SK-N-MC (cell line): ENCODE results near the gene SMTN.

ENCODE experiments used
- DNase-seq: peaks from one replicate; pipeline ENCODE4 v3.0.0-alpha.2; 2011; ENCODE audit warnings: low read depth, low spot score
- H3K27ac ChIP-seq: fragments of 200-600 bp; sonication (generic); 2 replicates; pipeline ENCODE4 v1.5.1; 2016; ENCODE audit warnings: mixed run types
- H3K36me3 ChIP-seq: fragments of 200-600 bp; sonication (generic); 2 replicates; pipeline ENCODE4 v1.6.1; 2017; ENCODE audit warnings: antibody characterized with exemption, low read length, mixed read lengths; ENCODE audit not compliant: insufficient read depth
- H3K4me3 ChIP-seq: fragments of 200-600 bp; sonication (generic); 2 replicates; pipeline ENCODE4 v1.5.1; 2016
- H3K9ac ChIP-seq: fragments of 200-600 bp; sonication (generic); 2 replicates; pipeline ENCODE4 v1.8.0; 2017; ENCODE audit warnings: mixed run types, mixed read lengths; ENCODE audit not compliant: insufficient read length
- H3K9me3 ChIP-seq: fragments of 200-600 bp; sonication (generic); 2 replicates; pipeline ENCODE4 v1.6.1; 2017; ENCODE audit warnings: low read depth, mild to moderate bottlenecking, antibody characterized with exemption, low read length, moderate library complexity, mixed read lengths
- EZH2 ChIP-seq: fragments of 200-600 bp; sonication (generic); IDR thresholded peaks from one replicate; pipeline ENCODE4 v1.6.1; 2017; ENCODE audit warnings: antibody characterized with exemption
- FOXP2 ChIP-seq: optimal IDR thresholded peaks from 2 replicates; pipeline ENCODE3; 2011; ENCODE audit warnings: mild to moderate bottlenecking, moderate library complexity; ENCODE audit not compliant: insufficient read depth; ENCODE audit errors: extremely low read length, control extremely low read depth
- POLR2AphosphoS5 ChIP-seq: IDR thresholded peaks from 2 replicates; pipeline ENCODE4 v1.6.1; 2012; ENCODE audit warnings: mild to moderate bottlenecking, low read depth, low read length, borderline replicate concordance

Gene SMTN

DNA sequence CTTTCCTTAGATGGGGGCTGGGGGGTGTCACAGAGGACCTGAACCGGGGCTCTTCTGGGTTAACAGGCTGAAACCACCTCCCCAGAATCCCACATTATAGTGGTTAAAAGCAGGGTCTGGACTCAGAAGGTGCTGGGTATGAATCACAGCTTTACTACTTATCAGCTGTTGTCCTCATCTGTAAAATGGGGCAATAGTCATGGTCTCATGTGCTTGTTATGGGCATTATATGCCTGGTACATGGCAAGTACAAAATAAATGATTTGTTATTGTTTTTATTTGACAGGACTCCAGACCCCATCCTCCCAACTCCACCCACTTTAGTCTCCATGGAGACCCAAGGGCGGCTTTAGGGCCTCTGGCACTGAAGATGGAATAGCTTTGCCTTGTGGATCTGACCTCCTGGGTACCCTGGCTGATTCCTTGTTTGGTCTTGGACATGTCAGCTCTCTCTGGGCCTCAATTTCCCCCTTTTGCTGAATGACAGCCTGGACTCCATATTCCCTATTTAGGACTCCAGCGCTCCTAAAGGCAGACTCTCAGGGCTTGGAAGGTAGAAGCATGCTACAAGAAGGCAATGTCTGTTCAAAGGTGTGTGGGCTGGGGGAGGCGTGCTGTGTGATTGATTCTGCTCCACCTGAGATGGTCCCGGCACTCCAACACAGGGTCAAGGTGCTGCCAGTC, 812 bp upstream of the SMTN start:
- peak overlapping the region; percentile 86 for H3K4me3 ChIP-seq
- no peak overlapping the region for H3K27ac ChIP-seq
- H3K9me3 ChIP-seq: no peaks in the 10 kb centered on the region
- no peak for DNase-seq
- H3K9ac ChIP-seq: peak overlapping the region; percentile 83
- no peak for TF ChIP-seq POLR2AphosphoS5
- TF ChIP-seq FOXP2: no peak
- no peak for TF ChIP-seq EZH2
- H3K36me3 ChIP-seq: no peaks in the 10 kb centered on the region

DNA sequence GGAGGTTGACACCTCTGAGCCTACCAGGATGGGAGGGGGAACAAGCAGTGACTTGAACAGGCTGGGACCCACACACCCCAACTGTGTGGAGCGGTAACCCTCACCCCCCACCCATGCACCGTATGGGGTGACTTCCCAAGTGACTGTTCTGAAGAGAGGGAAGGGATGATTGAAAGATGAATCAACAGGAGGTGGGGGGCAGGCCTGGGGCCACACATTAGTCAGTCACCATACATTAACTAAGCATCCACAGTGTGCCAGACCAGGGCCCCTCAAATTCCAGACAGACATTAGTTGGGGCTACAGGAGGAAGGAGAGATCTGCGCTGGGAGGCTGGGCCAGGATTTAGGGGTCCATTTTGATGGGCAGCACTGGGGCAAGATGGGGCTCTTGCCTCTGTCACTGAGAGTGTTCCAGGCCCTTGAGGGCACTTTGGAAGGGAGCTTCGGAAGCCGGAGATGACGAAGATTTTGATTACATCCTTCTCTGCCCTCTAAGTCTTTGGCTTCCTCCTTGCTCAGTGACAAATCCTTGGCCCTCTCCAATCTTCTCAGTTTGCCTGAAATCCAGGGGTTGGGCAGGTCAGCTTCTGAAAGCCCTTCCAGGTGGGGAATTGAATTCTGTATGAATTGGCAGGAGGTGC, 966 bp downstream of the SMTN start:
- Histone ChIP-seq H3K9ac (peak overlapping the region; percentile 83), H3K27ac (no peak overlapping the region)
- DNase-seq: no peak

DNA sequence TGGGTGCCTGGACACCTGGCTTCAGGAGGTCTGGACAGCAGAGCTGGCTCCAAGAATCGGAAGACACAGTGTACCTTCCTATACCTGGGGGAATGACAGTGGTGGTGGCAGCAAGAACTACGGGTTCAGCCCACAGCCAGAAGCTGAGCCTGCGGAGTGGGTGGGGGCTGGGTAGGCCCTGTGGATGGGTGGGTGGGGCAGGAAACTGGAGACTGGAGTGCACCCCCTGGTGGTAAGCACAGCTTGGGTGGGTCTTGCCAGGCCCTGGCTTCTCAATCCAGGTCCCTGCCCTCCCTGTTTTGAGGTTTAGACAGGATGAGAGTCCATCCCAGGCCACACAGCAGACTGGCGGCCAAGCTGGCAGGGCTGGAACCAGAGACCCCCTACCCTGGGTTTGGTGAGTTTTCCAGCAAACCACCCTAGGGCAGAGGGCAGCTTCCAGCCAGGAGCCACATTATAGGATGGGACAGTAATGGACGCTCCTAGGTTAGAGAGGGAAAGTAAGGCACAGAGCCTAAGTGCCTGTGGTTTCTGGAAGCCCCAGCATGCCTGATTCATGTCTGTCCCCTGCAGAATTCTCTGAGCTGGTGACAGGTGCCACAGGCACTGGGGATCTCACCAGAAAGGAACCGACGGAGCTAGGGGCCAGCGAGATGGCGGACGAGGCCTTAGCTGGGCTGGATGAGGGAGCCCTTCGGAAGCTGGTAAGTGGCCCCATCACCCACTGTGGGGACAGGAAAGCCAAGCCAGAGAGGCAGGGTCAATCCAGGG, 1.7 kb downstream of the SMTN start:
- TF ChIP-seq EZH2: no peak
- TF ChIP-seq POLR2AphosphoS5: no peak
- no peak for TF ChIP-seq FOXP2
- Histone ChIP-seq H3K9me3 (no peaks in the 10 kb centered on the region), H3K36me3 (no peaks in the 10 kb centered on the region), H3K9ac (no peak overlapping the region), H3K4me3 (peak overlapping the region; percentile 86), H3K27ac (no peak overlapping the region)
- DNase-seq: no peak

More for the DNA sequence above, 966 bp downstream of the SMTN start:
- Histone ChIP-seq H3K4me3 (peak overlapping the region; percentile 86), H3K36me3 (no peaks in the 10 kb centered on the region), H3K9me3 (no peaks in the 10 kb centered on the region)
- TF ChIP-seq EZH2: no peak
- no peak for TF ChIP-seq POLR2AphosphoS5
- no peak for TF ChIP-seq FOXP2

DNA sequence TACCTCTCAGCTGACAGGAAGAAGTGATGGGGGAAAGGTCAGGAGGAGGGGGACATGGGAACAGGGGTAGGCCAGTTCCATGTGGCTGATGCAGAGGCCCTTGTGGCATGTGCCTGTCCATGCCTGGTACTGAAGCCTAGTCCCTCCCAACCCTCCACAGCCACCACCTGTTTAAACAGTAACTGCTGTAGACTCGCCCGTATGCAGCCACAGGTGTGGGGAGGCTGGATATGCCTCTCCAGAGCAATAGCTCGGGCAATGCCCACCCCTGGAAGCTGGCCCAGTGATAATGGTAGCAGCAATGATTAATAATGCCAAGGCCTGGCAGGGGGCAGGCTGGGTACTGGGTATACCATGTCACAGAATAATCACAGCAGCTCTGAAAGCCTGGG, 2.3 kb downstream of the SMTN start:
- no peak overlapping the region for H3K4me3 ChIP-seq
- H3K9ac ChIP-seq: no peak overlapping the region
- no peak for DNase-seq
- H3K36me3 ChIP-seq: no peaks in the 10 kb centered on the region
- H3K27ac ChIP-seq: no peak overlapping the region
- TF ChIP-seq FOXP2: no peak
- no peak for TF ChIP-seq POLR2AphosphoS5
- TF ChIP-seq EZH2: no peak
- H3K9me3 ChIP-seq: no peaks in the 10 kb centered on the region

DNA sequence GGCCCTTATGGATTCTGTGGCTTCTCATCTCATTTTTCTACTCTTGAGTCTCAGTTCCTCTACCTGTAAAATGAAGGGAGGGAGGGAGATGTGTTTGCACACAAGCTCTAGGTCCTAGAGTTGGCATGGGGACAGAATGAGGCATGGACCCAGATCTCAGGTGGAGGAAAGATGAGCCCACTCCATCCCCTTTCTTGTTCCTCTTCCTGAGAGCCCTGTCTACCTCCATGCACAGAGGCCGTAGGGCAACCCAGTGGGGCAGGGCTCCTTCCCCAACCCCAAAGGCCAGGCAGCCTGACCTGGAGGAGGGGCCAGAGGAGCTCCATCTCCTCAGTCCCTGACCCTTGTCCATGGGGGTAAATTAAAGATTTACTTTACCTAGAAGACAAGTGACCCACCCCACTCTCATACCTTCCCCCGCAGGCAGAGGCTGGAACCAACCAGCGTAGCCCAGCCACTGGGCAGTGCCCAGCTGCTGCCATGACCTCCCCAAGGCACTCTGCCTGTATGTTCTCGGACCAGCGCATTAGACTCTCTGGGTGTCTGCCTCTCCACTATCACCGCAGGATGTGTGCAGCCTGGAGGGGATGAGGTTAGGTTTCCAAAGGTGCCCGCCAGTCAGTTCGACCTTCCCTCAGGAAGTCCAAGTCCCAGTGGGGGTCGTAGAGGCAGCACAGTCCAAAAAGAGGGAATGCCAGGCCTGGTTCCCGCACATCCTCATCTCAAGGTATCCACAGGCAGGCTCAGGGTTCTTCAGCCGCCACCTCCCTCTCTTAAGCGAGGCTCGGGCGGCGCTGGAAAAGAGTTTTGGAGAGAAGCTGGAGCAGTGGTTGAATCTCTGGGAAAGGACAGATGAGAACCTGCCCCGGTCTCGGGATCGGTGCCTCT, 3.0 kb downstream of the SMTN start:
- no peak for DNase-seq
- H3K9ac ChIP-seq: peak overlapping the region; percentile 81
- no peaks in the 10 kb centered on the region for H3K36me3 ChIP-seq
- no peaks in the 10 kb centered on the region for H3K9me3 ChIP-seq
- TF ChIP-seq EZH2 (no peak), POLR2AphosphoS5 (no peak), FOXP2 (no peak)
- H3K27ac ChIP-seq: peak overlapping the region; percentile 45; the same call in 1 of the 2 replicates
- peak overlapping the region; percentile 88 for H3K4me3 ChIP-seq

DNA sequence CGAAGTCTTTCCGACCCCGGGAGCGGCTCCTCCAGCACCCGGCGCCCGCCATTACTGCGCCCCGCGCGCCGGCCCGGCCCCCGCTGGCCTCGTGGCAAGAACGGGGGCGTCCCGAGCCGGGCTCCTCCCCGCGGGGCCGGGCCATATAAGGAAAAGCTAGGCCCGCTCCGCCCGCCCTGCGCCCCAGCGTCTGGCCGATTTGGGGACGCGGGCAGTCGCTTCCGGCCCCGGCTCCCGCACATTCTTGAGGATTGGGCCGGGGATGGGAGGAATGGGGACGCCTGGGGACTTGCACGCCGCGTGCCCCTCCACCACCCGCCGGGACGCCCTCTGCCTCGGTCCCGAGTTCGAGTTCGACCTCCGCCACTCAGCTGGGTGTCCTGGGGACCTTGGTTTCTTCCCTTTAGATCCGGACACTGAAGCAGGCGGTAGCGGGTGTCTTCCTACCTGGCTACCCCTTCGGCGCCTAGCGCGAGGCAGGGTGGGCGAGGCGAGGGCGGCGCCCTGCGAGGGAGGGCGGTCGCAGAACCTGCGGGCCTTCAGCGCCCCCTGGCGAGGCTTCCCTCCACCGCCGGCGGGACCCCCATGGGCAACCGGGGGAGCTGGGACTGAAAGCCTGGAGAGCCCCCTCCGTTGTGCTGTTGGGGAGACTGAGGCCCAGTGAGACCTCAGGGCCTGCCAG, 3.8 kb downstream of the SMTN start:
- peak overlapping the region; percentile 45; the same call in 1 of the 2 replicates for H3K27ac ChIP-seq
- H3K9me3 ChIP-seq: no peaks in the 10 kb centered on the region

DNA sequence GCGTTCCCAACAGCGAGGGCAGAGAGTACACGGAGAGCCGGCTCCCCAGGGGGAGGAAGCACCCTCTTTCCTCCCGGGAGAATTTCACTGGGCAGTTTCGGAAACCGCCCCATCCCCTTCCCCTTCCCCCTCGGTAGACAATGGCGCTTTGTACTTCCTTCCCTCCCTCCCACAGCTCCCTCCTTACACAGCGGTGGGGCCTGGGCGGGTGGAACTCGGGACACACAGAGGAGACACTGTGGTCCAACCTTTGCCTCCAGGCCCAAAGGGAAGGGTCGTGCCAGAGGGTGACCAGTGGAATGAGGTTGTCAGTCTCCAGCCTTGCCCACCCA, 4.3 kb downstream of the SMTN start:
- H3K9me3 ChIP-seq: no peaks in the 10 kb centered on the region
- no peaks in the 10 kb centered on the region for H3K36me3 ChIP-seq
- peak overlapping the region; percentile 88 for H3K4me3 ChIP-seq
- peak overlapping the region; percentile 81 for H3K9ac ChIP-seq
- TF ChIP-seq FOXP2 (no peak), POLR2AphosphoS5 (no peak), EZH2 (no peak)
- H3K27ac ChIP-seq: no peak overlapping the region
- no peak for DNase-seq

More for the DNA sequence above, 3.8 kb downstream of the SMTN start:
- H3K36me3 ChIP-seq: no peaks in the 10 kb centered on the region
- peak overlapping the region; percentile 81 for H3K9ac ChIP-seq
- TF ChIP-seq POLR2AphosphoS5 (peak; percentile 69), EZH2 (no peak), FOXP2 (no peak)
- DNase-seq: no peak
- peak overlapping the region; percentile 88 for H3K4me3 ChIP-seq
